Stimulated activated CD8-positive, alpha-beta memory T cell treated with anti-CD3 and anti-CD28 coated beads, Interleukin-7, amount 100 ng/mL, for 4 hours (primary cell): ENCODE results near the gene EVA1C.
"Not testable (repeated sequence)": the region's sequence is repeated elsewhere in the genome, so short reads cannot be mapped to it uniquely, and the experiment has no call there.

Source experiments
- DNase-seq, 2 donors: peaks; one replicate each; pipeline ENCODE4 v3.0.0-alpha.2; 2020; ENCODE audit warnings: low read depth in 2 of 2

Gene EVA1C

GRCh38 chr21:32462564-32462963, 50.1 kb downstream of the EVA1C start:
- not testable (repeated sequence) for DNase-seq

DNA sequence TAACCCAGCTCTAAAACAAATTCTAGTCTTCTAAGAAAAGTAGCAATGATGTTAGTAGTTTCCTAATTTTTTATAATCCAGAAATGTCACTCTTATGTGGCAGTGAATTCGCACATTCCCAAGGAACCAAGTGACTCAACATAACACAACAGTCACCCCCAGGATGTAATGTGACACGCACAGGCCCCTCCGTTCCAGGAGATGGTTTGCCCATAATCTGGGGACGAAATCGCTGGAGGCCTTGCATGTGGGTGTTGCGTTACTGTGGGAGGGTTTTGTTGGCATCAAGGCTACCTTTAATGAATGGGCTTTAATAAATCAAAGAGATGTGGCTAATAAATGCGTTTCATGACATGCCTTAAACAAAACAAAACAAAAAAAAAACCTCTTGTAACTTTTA, 50.9 kb downstream of the EVA1C start:
- no peak for DNase-seq

DNA sequence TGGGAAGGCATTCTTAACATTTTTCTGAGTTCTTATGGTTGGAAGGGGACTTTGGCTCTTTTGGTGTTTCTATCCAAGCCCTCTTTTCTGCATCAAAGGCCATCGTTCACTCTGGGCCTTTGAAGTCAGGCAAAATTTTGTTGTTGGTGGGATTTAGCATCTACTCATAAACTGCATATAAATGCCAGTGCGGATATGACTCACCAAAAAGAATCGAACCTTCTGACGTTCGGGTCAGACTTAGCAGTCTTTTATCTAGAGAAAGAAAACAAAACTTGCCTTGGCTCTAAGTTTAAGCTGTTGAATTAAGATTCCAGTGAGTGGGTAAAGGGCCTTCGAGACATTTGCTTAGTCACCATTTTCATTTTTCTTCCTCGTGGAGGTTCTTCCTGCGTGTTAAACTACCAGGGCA, 51.4 kb downstream of the EVA1C start:
- no peak for DNase-seq

- DNase-seq: no peak
Observed at GRCh38 chr21:32467291-32467690, 54.8 kb downstream of the EVA1C start.

- DNase-seq: no peak
Observed at GRCh38 chr21:32468681-32469111, 56.2 kb downstream of the EVA1C start.

DNA sequence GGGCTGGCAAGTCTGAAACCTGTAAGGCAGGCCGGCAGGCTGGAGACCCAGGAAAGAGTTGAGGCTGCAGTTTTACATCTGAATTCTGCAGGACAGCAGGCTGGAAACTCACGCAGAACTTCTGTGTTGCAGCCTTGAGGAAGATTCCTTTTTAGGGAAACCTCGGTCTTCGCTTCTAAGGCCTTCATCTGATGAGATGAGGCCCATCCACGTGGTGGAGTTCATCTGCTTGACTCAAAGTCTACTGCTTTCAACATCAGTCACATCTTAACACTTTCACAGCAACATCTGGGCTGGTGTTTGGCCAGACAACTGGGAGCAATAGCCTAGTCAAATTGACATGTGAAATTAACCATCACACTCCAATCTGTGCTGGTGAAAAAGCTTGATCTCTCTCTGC, 57.1 kb downstream of the EVA1C start:
- no peak for DNase-seq

DNA sequence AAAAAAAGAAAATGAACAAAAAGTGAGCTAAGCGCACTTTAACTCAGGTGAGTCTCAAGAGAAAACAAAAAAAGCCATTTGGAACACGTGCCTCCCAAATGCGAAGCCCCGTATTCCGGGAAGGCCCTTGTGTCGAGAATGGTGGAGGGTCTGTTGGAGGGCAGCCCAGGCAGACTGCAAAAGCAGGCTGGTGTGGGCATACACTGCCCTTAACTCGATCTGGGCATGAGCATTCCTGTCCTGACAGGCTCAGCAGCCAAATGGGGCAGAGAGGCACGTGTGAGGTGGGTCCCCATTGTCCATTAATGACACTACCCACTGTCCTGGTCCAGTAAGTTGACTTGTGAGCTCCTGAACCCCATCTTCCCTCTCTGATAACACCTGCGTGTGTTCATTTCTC, 57.7 kb downstream of the EVA1C start:
- DNase-seq: no peak

- DNase-seq: no peak
Observed at GRCh38 chr21:32472890-32473765, 60.6 kb downstream of the EVA1C start.

- no peak for DNase-seq
Observed at GRCh38 chr21:32474179-32475059, 61.9 kb downstream of the EVA1C start.

DNA sequence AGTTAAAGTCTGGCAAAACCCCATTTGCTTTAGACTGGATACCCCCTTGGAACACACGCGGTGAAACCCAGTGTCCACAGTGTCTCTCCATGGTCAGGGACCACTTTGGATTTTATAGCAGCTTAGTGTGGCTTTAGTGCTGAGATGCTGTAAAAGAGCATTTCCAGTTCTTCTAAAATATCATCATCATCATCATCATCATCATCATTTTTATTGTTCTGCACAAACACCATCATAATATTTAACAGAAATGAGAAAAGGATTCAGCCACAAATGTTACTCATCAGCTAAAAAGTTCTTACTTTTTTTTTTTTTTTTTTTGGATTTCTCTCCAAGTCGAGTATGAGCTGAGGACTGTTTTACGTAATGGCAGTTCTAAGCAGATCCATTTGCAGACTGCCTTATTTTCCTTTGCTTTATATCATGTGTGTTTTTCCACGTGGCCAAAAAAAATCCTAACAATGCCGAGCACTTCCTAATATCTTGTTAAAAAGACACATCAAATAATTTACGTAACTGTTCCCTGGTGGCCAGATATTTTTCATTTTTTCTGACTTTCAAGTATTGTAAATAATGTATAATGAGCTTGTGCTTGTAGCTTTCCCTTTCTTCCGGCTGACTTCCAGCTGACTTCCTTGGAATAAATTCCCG, 62.8 kb downstream of the EVA1C start:
- DNase-seq: no peak

- DNase-seq: no peak
Observed at GRCh38 chr21:32476661-32477423, 64.3 kb downstream of the EVA1C start.

DNA sequence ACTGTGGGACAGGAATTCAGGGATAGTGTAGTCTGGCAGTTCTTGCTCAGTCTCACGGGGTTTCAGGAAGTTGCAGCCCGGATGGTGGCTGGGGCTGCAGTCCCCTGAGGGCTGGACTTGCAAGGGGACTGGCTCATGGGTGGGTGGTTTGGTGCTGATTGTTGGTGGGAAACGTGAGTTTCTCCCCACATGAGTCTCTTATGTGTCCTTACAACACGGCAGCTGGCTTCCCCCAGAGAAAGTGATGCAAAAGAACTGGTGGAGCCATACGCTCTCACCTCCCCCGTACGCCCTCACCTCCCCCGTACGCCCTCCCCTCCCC, 64.9 kb downstream of the EVA1C start:
- DNase-seq: no peak

DNA sequence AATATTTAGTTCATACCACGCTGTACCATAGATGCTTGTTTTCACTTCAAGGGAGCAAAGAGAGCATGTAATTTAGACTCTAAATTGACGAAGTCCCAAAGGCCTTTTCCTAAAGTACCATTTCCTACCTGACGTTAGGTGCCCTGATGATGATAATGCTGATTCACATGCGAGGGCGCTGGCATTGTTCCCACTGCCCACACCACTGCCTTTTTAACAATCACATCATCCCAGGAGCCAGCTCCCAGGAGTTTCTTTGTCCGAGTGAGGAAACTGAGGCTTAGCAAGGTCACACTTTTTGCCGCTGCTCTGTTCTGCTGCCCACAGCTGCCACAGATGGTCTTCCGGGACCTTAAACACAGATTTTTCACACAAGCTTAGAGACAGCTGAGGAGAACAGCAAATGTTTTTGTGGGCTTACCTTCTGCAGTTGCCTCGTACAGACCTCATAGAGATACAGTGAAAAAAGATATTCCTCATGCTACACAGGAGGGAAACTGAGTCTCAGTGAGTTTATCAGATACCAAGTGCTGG, 69.4 kb downstream of the EVA1C start:
- no peak for DNase-seq

- DNase-seq: no peak
Observed at GRCh38 chr21:32482565-32483292, 70.2 kb downstream of the EVA1C start.

DNA sequence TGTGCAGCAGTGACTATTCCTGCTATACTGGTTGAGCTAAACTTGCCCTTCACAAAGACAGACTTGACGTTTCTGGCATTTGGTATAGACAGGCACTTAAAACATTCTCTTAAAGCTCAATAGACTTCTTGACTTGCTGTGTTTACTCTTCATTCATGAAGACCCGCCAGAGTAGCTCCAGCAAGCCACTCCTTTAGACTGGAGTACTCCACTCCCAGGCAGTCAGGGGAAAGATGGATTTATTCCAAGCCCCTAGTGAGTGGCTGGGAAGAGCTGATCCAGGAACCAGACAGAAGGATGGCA, 70.7 kb downstream of the EVA1C start:
- DNase-seq: no peak

DNA sequence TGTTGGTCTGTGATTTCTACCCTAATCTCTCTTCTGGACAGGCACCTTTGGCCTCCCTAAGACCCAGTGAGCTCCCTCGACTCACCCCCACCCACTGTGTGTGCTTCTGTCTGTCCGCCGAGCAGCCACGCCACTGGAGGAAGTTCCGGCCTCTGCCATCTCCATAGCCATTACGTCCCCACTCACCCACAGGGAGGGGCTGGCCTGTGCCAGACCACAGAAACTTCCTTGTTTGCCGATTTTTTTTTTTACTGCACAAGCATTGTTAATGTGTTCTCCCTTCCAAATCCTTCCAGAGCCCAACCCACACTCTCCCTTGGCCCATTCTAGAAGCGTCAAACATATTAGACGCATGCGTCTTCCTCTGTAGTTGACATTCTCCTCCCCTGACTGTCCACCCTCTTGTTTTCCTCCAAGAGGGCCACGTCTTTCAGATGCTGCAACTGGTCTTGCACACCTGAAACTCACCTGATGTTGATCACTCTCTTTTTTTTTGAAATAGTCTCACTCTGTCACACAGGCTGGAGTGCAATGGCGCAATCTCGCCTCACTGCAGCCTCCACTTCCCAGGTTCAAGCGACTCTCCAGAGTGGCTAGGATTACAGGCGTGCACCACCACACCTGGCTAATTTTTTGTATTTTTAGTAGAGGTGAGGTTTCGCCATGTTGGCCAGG, 72.3 kb downstream of the EVA1C start:
- DNase-seq: no peak

- DNase-seq: no peak
Observed at GRCh38 chr21:32492376-32492775, 79.9 kb downstream of the EVA1C start.

GRCh38 chr21:32494934-32495709, 82.6 kb downstream of the EVA1C start:
- no peak for DNase-seq

GRCh38 chr21:32496568-32496967, 84.1 kb downstream of the EVA1C start:
- DNase-seq: no peak
